Activated naive CD4-positive, alpha-beta T cell treated with anti-CD3 and anti-CD28 coated beads, Interleukin-2, amount 10 ng/mL, durations not matched to agents 5 hours and 36 hours (primary cell): ENCODE data around the gene HYAL3. TPM values are rescaled to one million over a fixed set of nuclear protein-coding genes. Genes with fewer than 3 reads are reported as not detected.

ENCODE experiments used
- total RNA-seq, 2 experiments: library from RNA; stranded (reverse); gene quantifications; one replicate each; pipeline ENCODE4 v1.2.3, GENCODE V29; 2021

HYAL3 gene, protein sequence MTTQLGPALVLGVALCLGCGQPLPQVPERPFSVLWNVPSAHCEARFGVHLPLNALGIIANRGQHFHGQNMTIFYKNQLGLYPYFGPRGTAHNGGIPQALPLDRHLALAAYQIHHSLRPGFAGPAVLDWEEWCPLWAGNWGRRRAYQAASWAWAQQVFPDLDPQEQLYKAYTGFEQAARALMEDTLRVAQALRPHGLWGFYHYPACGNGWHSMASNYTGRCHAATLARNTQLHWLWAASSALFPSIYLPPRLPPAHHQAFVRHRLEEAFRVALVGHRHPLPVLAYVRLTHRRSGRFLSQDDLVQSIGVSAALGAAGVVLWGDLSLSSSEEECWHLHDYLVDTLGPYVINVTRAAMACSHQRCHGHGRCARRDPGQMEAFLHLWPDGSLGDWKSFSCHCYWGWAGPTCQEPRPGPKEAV
- total RNA-seq: 1 to 10 TPM; 6.3 to 7.0 TPM

DNA sequence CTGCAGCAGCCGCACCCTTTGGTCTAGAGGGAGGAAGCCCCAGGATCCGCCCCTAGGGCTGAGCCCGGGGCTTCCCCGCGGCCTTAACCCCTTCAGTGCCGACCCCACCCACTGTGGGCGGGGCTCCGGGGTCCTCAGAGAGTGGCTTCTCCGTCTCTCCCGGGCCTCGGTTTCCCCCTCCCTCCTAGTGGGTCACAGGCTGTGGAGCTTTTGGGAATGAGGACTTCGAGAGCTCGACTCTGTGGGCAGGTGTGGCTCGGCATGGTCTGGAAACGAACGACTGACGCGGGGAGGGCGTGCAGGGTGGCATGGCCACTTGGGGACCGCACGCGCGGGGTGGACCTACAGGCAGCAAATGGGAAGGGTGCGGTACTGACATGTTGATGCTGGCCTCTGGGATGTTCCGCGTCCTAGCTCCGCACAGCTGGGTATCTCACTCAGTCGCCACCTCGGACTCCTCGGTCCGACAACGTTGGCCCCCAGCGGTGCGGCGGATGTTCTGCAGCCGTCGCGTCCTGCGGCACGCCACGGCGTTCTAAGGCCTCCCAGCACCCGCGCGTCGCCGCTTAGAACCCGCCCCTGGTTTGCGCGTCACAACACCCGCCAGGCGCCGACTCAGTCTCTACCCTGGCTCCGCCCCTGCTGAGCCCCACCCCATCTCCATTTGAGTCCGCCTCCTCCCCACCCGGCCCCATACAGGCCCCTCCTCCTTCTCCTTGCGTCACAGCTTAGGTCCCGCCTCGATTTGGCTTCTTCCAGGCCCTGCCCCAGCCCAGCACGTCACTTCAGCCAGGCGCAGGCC lies at the start of gene HYAL3, which contains the start of gene NAA80:
TSS of gene HYAL3 (minus strand) at position 570 of the 802 bp plus-strand sequence. CDS start 3,803 bp downstream, outside the sequence.
TSS of gene NAA80 (minus strand) at position 570 of the 802 bp plus-strand sequence. CDS start 1,942 bp downstream, outside the sequence.

DNA sequence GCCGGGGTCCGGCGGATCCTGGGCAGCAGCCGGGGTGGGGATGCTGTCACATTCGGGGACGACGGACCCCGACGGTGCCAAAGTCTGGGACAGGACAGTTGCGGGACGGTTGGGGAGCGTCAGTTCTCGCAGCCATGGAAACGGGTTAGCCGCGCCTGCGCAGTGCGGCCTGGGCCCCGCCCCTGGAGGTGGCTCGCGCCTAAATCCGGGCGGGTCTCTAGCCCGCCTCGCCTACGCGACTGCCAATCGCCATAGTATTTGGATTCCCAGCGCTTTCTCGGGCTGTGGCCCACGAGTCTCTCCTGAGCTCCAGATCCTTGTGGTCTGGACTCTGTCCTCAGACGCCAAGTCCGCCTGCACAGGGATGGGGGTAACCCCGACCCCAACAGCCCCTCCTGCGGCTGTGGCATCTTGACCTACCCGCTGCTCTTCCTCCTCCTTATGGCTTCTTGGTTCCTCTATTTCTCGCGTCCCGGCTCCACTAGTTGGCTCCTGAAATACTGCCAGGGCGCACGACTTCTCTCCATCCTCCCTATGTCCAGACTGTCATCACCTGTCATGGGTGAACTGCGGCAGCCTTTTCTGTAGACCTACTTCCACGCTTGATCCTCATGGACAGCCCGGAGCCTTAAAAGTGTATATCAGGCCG lies 46.5 kb upstream of the HYAL3 start, which contains the start of gene ZMYND10:
TSS of gene ZMYND10 (minus strand) at position 147 of the 649 bp plus-strand sequence. CDS start 153 bp downstream, outside the sequence.

DNA sequence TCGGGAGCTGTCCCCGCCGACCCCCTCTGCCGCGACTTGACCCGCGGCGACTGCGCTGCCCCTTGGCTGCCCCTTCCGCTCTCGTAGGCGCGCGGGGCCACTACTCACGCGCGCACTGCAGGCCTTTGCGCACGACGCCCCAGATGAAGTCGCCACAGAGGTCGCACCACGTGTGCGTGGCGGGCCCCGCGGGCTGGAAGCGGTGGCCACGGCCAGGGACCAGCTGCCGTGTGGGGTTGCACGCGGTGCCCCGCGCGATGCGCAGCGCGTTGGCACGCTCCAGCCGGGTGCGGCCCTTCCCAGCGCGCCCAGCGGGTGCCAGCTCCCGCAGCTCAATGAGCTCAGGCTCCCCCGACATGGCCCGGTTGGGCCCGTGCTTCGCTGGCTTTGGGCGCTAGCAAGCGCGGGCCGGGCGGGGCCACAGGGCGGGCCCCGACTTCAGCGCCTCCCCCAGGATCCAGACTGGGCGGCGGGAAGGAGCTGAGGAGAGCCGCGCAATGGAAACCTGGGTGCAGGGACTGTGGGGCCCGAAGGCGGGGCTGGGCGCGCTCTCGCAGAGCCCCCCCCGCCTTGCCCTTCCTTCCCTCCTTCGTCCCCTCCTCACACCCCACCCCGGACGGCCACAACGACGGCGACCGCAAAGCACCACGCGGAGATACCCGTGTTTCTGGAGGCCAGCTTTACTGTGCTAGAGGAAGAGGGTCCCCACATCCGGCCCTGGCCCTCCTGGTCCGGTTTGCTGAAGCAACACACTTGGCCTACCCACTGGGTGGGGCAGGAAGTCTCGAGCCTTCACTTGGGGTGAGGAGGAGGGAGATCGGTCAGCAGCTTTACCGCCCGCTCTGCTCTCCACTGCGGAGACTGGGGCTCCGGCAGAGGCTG lies 41.5 kb upstream of the HYAL3 start, which contains the start of gene RASSF1:
TSS of gene RASSF1 (minus strand) at position 389 of the 882 bp plus-strand sequence. CDS start at position 358, 31 bp downstream.

DNA sequence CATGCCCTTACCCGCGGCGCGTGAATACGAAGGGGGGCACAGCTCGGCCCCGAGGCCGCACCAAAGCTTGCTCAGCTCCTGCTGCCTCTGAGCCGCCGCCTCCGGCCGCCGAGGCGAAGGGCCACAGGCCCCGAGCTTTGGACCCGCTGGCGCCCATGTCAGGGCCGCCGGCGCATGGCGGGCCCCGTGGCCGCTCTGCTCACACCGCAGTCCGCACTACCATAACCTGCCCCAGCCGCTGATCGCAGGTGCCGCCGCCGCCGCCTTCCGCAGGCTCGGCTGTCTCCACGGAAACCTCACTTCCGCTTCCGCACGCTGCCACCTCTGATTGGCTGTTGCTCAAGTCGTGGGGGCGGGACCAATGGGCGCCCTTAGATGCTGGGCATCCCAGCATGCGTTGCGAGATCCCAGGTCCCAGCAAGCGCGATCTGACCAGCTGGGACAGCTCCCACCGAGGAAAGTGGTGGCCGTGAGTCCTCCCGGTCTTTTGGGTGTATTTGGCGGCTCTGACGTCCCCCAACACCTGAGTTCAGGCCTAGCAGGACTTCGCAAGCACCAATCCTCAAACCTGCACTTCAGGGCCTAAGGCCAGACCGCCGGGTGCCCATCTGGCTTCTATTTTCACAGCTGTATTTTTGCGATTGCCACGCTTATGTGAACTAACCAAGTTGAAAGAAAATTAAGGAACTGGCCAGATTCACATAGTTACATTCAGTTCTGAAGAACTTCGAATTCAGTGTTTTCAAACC lies 28.9 kb upstream of the HYAL3 start, which contains the start of gene TUSC2:
TSS of gene TUSC2 (minus strand) at position 281 of the 749 bp plus-strand sequence. CDS start at position 157, 124 bp downstream.

DNA sequence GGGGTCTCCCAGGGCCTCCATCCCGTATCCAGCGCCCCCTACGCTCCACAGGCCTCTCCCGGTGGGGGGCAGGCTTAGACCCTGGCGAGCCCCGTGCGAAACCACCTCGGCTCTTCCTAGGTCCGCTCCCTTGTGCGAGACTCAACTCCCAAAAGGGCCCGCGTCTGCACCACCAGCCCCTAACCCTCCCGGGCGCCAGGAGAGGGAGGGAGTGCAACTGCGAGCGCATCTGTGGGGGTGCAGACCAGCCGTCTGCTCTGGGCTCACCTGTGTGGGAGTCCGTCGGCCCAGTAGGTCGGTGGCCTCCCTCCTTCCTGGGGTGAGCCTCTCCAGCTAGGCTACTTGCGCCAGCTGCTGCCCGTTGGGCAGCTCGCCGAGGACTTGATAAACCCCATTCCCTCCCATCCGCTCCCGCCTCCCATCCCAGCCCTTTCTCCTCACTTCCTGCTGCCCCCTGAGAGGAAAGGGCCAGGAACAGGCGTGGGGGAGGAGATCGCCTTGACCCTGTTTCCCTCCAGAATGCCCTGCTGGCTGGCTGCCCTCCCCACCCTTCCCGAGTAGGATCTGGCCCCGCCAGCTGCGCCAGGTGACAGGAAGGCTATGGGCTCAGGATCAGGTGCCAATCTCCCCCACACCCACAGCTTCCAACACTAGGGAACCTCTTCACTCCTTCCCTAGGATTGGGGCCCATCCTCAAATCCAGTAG lies 23.3 kb upstream of the HYAL3 start, which contains the start of gene HYAL2:
TSS of gene HYAL2 (minus strand) at position 360 of the 706 bp plus-strand sequence. CDS start 2,256 bp downstream, outside the sequence.

DNA sequence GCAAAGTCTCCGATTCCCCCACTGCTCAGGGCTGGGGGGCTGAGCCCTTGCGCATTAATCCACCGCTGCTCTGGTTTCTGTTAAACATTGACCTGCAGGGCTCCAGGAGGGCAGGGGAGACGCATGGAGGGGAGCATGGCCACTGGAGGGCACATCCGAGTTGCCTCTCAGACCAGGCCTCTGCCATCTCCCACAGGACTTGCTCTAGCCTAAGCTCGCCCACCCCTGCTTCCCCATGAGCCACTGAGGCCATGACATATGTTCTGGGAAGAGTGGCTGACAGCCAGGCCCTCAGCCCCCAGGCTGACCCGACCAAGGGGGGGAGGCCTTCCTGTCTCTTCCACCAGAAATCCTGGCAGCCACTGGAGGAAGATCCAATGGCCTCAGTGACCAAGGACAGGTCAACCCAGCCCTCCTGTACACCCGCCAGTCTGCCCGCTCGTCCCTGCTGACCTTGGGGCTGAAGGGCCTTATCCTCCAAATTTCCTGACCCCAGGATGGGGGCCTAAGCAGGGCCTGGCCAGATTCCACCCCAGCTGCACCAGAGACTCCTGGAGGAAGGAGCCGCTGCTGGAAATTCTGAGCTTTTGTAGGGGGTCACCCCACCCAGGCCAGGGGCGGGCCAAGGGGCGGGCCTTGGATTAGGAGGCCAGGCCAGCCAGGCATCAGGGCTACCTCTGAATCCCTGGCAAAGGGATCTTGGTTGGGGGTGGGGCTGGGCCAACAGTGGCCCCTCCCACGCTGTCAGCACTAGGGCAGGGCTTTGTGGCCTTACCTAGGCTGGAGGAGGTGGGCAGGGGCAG lies 4.0 kb upstream of the HYAL3 start, which contains the start of gene HYAL1:
TSS of gene HYAL1 (minus strand) at position 562 of the 803 bp plus-strand sequence. CDS start 618 bp downstream, outside the sequence.

DNA sequence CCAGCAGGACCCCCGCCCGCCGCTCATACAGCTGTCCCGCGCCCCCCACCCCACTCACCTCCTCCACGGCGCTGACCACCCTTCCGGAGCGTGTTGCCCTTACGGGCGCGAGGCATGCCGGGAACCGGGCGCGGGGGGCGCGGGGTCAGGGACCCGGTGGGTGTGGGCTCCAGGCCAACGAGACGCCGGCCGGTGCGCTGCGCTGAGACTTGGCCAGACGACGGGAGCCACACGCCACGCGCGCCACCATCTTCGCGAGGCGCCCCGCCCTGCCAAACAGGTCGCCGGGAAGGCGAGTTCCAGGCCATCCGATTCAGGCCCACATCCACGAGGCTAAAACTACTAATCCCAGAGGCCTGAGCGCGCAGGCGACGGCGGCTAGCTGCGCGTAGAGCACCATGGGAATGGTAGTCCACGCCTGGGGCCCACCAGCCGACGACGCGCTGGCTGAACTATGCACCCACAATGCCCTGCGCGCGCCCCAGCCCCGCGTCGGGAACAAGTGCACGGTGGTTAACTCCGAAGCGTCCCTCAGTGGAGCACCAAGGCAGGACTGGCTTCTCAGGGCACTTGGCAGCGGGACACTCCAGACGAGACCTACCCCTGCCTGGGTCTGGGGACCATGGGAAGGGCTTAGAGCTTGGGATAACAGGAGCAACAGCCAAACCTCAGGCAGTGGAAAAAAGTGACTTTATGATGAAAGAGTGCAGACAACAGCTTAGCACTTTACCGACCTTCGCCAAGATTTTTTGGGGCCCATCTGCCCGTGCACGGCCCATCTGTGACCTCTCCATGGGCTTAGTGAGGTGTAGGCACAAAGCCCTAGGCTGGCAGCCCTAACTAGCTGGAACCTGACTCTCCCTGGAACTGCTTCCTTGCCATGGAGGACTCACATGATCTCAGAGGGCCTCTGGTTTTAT lies 6.8 kb downstream of the HYAL3 start, which contains the start of gene IFRD2:
TSS of gene IFRD2 (minus strand) at position 271 of the 920 bp plus-strand sequence. CDS start at position 116, 155 bp downstream.

DNA sequence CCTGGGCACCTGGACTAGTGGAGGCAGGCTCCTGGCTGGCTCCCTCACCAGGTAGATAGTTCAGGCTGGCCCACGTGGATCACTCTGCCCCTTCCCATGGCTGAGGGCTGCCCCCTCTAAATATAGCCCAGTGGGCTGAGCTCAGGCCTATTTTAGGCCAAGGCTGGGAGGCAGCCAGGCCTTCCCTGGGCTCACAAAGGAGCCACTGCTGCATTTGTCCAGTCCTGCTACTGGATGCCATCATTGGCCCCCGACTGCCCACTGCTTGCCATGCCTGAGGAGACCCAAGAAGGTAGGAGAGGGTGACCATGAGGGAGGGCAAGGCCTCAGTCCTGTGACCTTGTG lies 20.4 kb downstream of the HYAL3 start, which contains the start of gene LSMEM2:
TSS of gene LSMEM2 (plus strand) at position 208 of the 345 bp plus-strand sequence. CDS start at position 235, 27 bp downstream.

DNA sequence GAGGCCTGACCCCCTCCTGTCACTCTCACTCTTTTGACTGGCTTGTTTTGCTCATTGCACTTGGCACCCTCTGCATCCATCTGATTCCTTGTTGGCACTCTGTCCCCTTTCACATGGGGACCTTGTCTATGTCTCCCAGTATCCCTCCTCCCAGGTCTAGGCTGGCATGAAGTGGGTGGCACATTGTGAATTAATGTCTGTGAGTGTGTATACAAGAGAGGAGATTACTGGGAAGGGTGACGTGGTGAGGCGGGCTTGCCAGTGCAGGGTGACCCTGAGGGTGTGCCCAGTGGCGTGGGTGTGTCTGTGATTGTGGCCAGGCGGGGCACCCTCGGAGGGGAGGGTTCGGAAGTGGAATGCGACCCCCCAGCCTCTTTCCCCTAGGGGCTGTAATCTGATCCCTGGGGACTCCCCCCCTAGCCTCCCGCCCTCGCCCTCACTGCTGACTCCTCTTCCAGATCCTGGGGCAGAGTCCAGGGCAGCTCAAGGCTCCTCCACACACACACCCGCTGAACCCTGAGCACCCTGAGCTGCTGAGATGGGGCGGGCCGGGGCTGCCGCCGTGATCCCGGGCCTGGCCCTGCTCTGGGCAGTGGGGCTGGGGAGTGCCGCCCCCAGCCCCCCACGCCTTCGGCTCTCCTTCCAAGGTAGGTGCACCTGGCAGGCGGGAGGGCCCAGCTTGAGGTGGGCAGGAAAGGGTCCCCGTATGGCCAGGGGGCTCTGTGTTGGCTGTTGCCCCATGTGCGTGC lies 30.3 kb downstream of the HYAL3 start, which contains the start of gene SEMA3B:
TSS of gene SEMA3B (plus strand) at position 445 of the 749 bp plus-strand sequence. CDS start at position 539, 94 bp downstream.

Other genes starting within 250 kb of the HYAL3 start
- gene RBM5, start 210.5 kb downstream of the HYAL3 start, total RNA-seq: 100 to 1,000 TPM; 204 to 206 TPM
- gene SEMA3F, start 144.1 kb downstream of the HYAL3 start, total RNA-seq: not detected
- not detected for gene GNAT1, start 107.8 kb downstream of the HYAL3 start, total RNA-seq
- not detected for gene SLC38A3, start 94.1 kb downstream of the HYAL3 start, total RNA-seq
- gene GNAI2, start 63.2 kb downstream of the HYAL3 start, total RNA-seq: 100 to 1,000 TPM; 372 to 387 TPM
- under 1 TPM; 0.30 to 0.34 TPM for gene SEMA3B, start 30.3 kb downstream of the HYAL3 start, total RNA-seq
- not detected for gene LSMEM2, start 20.3 kb downstream of the HYAL3 start, total RNA-seq
- 10 to 100 TPM; 54.2 to 58.4 TPM for gene IFRD2, start 7.0 kb downstream of the HYAL3 start, total RNA-seq
- gene NAA80, start within 50 bp of the HYAL3 start, total RNA-seq: 10 to 100 TPM; 33.2 to 35.3 TPM
- gene HYAL1, start 4.2 kb upstream of the HYAL3 start, total RNA-seq: under 1 TPM; 0.24 to 0.40 TPM
- 1 to 10 TPM; 4.0 to 6.0 TPM for gene HYAL2, start 23.3 kb upstream of the HYAL3 start, total RNA-seq
- 10 to 100 TPM; 15.5 TPM for gene TUSC2, start 28.8 kb upstream of the HYAL3 start, total RNA-seq
- 100 to 1,000 TPM in 1 of 2 experiments, 10 to 100 TPM in 1; 96.2 to 102 TPM for gene RASSF1, start 41.4 kb upstream of the HYAL3 start, total RNA-seq
- 1 to 10 TPM; 2.2 to 3.0 TPM for gene ZMYND10, start 46.3 kb upstream of the HYAL3 start, total RNA-seq
- gene NPRL2, start 51.4 kb upstream of the HYAL3 start, total RNA-seq: 10 to 100 TPM; 44.2 to 45.0 TPM
- 10 to 100 TPM; 33.7 to 35.8 TPM for gene CYB561D2, start 51.5 kb upstream of the HYAL3 start, total RNA-seq
- gene TMEM115, start 60.1 kb upstream of the HYAL3 start, total RNA-seq: 10 to 100 TPM; 19.0 to 19.8 TPM
- gene CACNA2D2, start 204.2 kb upstream of the HYAL3 start, total RNA-seq: under 1 TPM; 0.60 to 0.63 TPM